H1 (cell line): Measurements from ENCODE around the gene KIR3DL2. TPM values are rescaled to one million over a fixed set of nuclear protein-coding genes. Genes with fewer than 3 reads are reported as not detected.

Source experiments
- CTCF ChIA-PET: fragments of 300-600 bp; sonication (Branson Sonifier 250); formaldehyde crosslinking; loops from one replicate; lab custom pipeline; 2021; ENCODE audit not compliant: partially characterized antibody; lab: Charles Lee
- POLR2A ChIA-PET: fragments of 300-600 bp; sonication (Branson Sonifier 250); formaldehyde crosslinking; loops from one replicate; lab custom pipeline; 2021; ENCODE audit warnings: inconsistent platforms; ENCODE audit not compliant: partially characterized antibody; lab: Charles Lee
- DNase-seq, 2 experiments: peaks; one replicate each; pipeline versions ENCODE4 v3.0.0 to v3.0.0-alpha.2; 2010 to 2022; ENCODE audit warnings: low spot score in 2 of 2, low read depth in 1 of 2, mixed read lengths in 1 of 2
- FAIRE-seq: peaks from 2 replicates; lab custom pipeline; 2011; peaks lifted over from hg19 to GRCh38; lab: Jason Lieb, UNC
- H2AFZ ChIP-seq: 2 replicates; pipeline ENCODE4 v1.8.1; 2012; ENCODE audit warnings: low read length, inconsistent platforms
- H2AK5ac ChIP-seq: 2 replicates; pipeline ENCODE4 v1.6.1; 2013; ENCODE audit warnings: low read depth, low read length
- H2BK120ac ChIP-seq: replicated peaks from 2 replicates; pipeline ENCODE3; 2013; ENCODE audit warnings: low read depth, low read length, inconsistent platforms
- H2BK12ac ChIP-seq: 2 replicates; pipeline ENCODE4 v1.6.1; 2013; ENCODE audit warnings: low read depth, low read length
- H2BK15ac ChIP-seq: 2 replicates; pipeline ENCODE4 v1.6.1; 2013; ENCODE audit warnings: low read length
- H2BK20ac ChIP-seq: 2 replicates; pipeline ENCODE4 v1.6.1; 2013; ENCODE audit warnings: low read length
- H2BK5ac ChIP-seq: 2 replicates; pipeline ENCODE4 v1.6.1; 2013; ENCODE audit warnings: low read depth, low read length
- H3K14ac ChIP-seq: 2 replicates; pipeline ENCODE4 v1.6.1; 2013; ENCODE audit warnings: inconsistent platforms; ENCODE audit not compliant: insufficient read length
- H3K18ac ChIP-seq: 2 replicates; pipeline ENCODE4 v1.6.1; 2013; ENCODE audit warnings: low read length; ENCODE audit errors: extremely low read depth
- H3K23ac ChIP-seq: 2 replicates; pipeline ENCODE4 v1.6.1; 2013; ENCODE audit warnings: inconsistent platforms; ENCODE audit not compliant: insufficient read length
- H3K23me2 ChIP-seq: 2 replicates; pipeline ENCODE4 v1.6.1; 2013; ENCODE audit warnings: low read depth, low read length
- H3K27ac ChIP-seq: 2 replicates; pipeline ENCODE4 v1.6.1; 2011; ENCODE audit warnings: low read depth, low read length, inconsistent platforms
- H3K27me3 ChIP-seq, 4 experiments: replicated peaks in 1 of 4; 1 replicate in 1 of 4; 2 replicates in 3 of 4; pipeline versions ENCODE4 v1.6.1 to v1.8.1; 2011 to 2013; ENCODE audit warnings: low read length in 3 of 4, mild to moderate bottlenecking in 3 of 4, inconsistent platforms in 2 of 4, mixed read lengths in 2 of 4, moderate library complexity in 1 of 4; ENCODE audit not compliant: control insufficient read depth in 3 of 4, insufficient read depth in 3 of 4; ENCODE audit errors: extremely low read depth in 1 of 4
- H3K36me3 ChIP-seq, 4 experiments: 2 replicates each; pipeline versions ENCODE4 v1.6.1 to v1.8.1; 2011 to 2013; ENCODE audit warnings: mild to moderate bottlenecking in 4 of 4, low read length in 3 of 4, moderate library complexity in 2 of 4, control low read depth in 1 of 4, inconsistent platforms in 1 of 4; ENCODE audit not compliant: insufficient read depth in 4 of 4, control insufficient read depth in 2 of 4
- H3K4ac ChIP-seq: replicated peaks from 2 replicates; pipeline ENCODE3; 2013; ENCODE audit warnings: low read length, low read depth, mixed read lengths, inconsistent platforms; ENCODE audit not compliant: insufficient read length
- H3K4me1 ChIP-seq, 4 experiments: replicated peaks in 1 of 4; 1 replicate in 1 of 4; 2 replicates in 3 of 4; pipeline versions ENCODE4 v1.6.1 to v1.8.1; 2011 to 2013; ENCODE audit warnings: low read length in 3 of 4, inconsistent platforms in 2 of 4, mixed read lengths in 1 of 4; ENCODE audit not compliant: insufficient read depth in 4 of 4, control insufficient read depth in 3 of 4
- H3K4me2 ChIP-seq, 2 experiments: 2 replicates each; pipeline versions ENCODE4 v1.6.1 to v1.8.1; 2011 to 2013; ENCODE audit warnings: low read depth in 2 of 2, low read length in 2 of 2, control low read depth in 1 of 2, inconsistent platforms in 1 of 2, mild to moderate bottlenecking in 1 of 2; ENCODE audit not compliant: insufficient read depth in 1 of 2
- H3K4me3 ChIP-seq, 4 experiments: fragments of 200-600, 300-600 bp in 1 of 4; sonication (generic), shearing (Covaris generic), sonication (Bioruptor Twin) in 1 of 4; 2 replicates each; pipeline versions ENCODE4 v1.5.1 to v1.8.1; 2011 to 2016; ENCODE audit warnings: low read length in 4 of 4, low read depth in 3 of 4, control low read depth in 2 of 4, inconsistent platforms in 2 of 4, mild to moderate bottlenecking in 2 of 4, mixed read lengths in 1 of 4, moderate library complexity in 1 of 4; ENCODE audit not compliant: insufficient read depth in 2 of 4; ENCODE audit errors: extremely low read depth in 1 of 4
- H3K56ac ChIP-seq: replicated peaks from 2 replicates; pipeline ENCODE3; 2013; ENCODE audit warnings: low read depth, mild to moderate bottlenecking, mixed read lengths, low read length, inconsistent platforms; ENCODE audit not compliant: insufficient read length
- H3K79me1 ChIP-seq: 2 replicates; pipeline ENCODE4 v1.6.1; 2013; ENCODE audit warnings: low read depth, low read length, control low read depth
- H3K79me2 ChIP-seq, 2 experiments: 2 replicates each; pipeline versions ENCODE4 v1.6.1 to v1.8.1; 2012 to 2013; ENCODE audit warnings: low read length in 2 of 2, mild to moderate bottlenecking in 2 of 2, inconsistent platforms in 1 of 2; ENCODE audit not compliant: insufficient read depth in 2 of 2, control insufficient read depth in 1 of 2
- H3K9ac ChIP-seq, 4 experiments: replicated peaks in 1 of 4; 1 replicate in 1 of 4; 2 replicates in 3 of 4; pipeline versions ENCODE4 v1.6.1 to v1.8.1; 2011 to 2013; ENCODE audit warnings: low read depth in 3 of 4, low read length in 3 of 4, control low read depth in 2 of 4, mild to moderate bottlenecking in 2 of 4, moderate library complexity in 2 of 4, inconsistent platforms in 1 of 4; ENCODE audit errors: extremely low read depth in 1 of 4
- H3K9me3 ChIP-seq, 2 experiments: 2 replicates each; pipeline versions ENCODE4 v1.6.1 to v1.8.1; 2012 to 2013; ENCODE audit warnings: mild to moderate bottlenecking in 2 of 2, moderate library complexity in 2 of 2, control low read depth in 1 of 2, inconsistent platforms in 1 of 2, low read depth in 1 of 2, low read length in 1 of 2, mixed read lengths in 1 of 2; ENCODE audit not compliant: insufficient read depth in 2 of 2
- H4K20me1 ChIP-seq, 2 experiments: replicated peaks in 1 of 2; 2 replicates each; pipeline versions ENCODE3 to v1.8.1; 2011 to 2013; ENCODE audit warnings: inconsistent platforms in 2 of 2, low read length in 2 of 2, mild to moderate bottlenecking in 1 of 2; ENCODE audit not compliant: insufficient read depth in 2 of 2, control insufficient read depth in 1 of 2
- H4K5ac ChIP-seq: 2 replicates; pipeline ENCODE4 v1.6.1; 2013; ENCODE audit warnings: low read length, low read depth, mixed read lengths, inconsistent platforms; ENCODE audit not compliant: insufficient read length
- H4K8ac ChIP-seq: 2 replicates; pipeline ENCODE4 v1.8.0; 2013; ENCODE audit warnings: mild to moderate bottlenecking, moderate library complexity, low read length, inconsistent platforms; ENCODE audit not compliant: insufficient read depth; ENCODE audit errors: extremely low read depth
- H4K91ac ChIP-seq: replicated peaks from 2 replicates; pipeline ENCODE3; 2013; ENCODE audit warnings: low read length, mixed read lengths, inconsistent platforms; ENCODE audit not compliant: insufficient read length
- EP300 ChIP-seq, 2 experiments: IDR thresholded peaks; 1 replicate in 1 of 2; 2 replicates in 1 of 2; pipeline ENCODE4 v1.6.1; 2011 to 2012; ENCODE audit warnings: low read depth in 2 of 2, low read length in 2 of 2, mild to moderate bottlenecking in 2 of 2, borderline replicate concordance in 1 of 2, inconsistent platforms in 1 of 2, moderate library complexity in 1 of 2
- SP1 ChIP-seq: IDR thresholded peaks from 2 replicates; pipeline ENCODE4 v1.6.1; 2011; ENCODE audit warnings: low read depth, low read length
- TEAD4 ChIP-seq: IDR thresholded peaks from 2 replicates; pipeline ENCODE4 v1.6.1; 2012; ENCODE audit warnings: low read depth, low read length, inconsistent platforms, mixed read lengths
- WGBS, 2 experiments: shearing (Covaris generic) in 1 of 2; methylation state at CpG; one replicate each; pipeline versions ENCODE4 v1.1.6 to v1.1.7; 2013 to 2015; ENCODE audit warnings: low lambda C conversion rate in 2 of 2, mixed read lengths in 2 of 2, inconsistent platforms in 1 of 2, low coverage in 1 of 2, missing lambda C conversion rate in 1 of 2; ENCODE audit not compliant: insufficient replicate concordance in 2 of 2, insufficient coverage in 1 of 2, insufficient read length in 1 of 2; ENCODE audit errors: extremely low coverage in 1 of 2, missing lambda C conversion rate in 1 of 2; 5-methylcytosine and 5-hydroxymethylcytosine counted together
- polyA plus RNA-seq, 7 experiments: library from polyadenylated mRNA; depleted of rRNA in 3 of 7; stranded (reverse) in 5 of 7; unstranded in 2 of 7; fragments of >200 nt in 5 of 7; fragments of 200-250 nt in 2 of 7; gene quantifications; 1 replicate in 5 of 7; 2 replicates in 1 of 7; 4 replicates in 1 of 7; pipeline versions ENCODE4 v1.2.1 to v1.2.3, GENCODE V29; 2011 to 2013; ENCODE audit warnings: missing spikeins in 2 of 7, mixed read lengths in 2 of 7
- total RNA-seq: library from RNA; stranded (reverse); fragmentation: NEBNext Ultra II Directional; extraction: Animal tissue kit (Norgen Biotek cat#: 25700); gene quantifications from 2 replicates; pipeline ENCODE4 v1.2.1, GENCODE V29; 2021

KIR3DL2 gene
- total and polyA plus RNA-seq, 2 of the 8 experiments (the other 6 are each of a cell fraction or from before 2014, with no cell fraction given) = not detected

GRCh38 chr19:54875506-54875905 is 25.3 kb downstream of the KIR3DL2 start:
- Histone ChIP-seq H3K23ac (no peak overlapping the region), H4K91ac (no peak overlapping the region), H3K4me3 (no peak overlapping the region), H3K23me2 (no peaks in the 10 kb centered on the region), H2BK12ac (no peak overlapping the region), H2BK120ac (no peak overlapping the region), H3K79me1 (no peaks in the 10 kb centered on the region), H2AFZ (no peak overlapping the region), H3K9me3 (peaks cover 0 to 3% of the 10 kb centered on the region in 2 experiments; a peak in 2 of 4 replicates), H3K18ac (no peak overlapping the region), H2AK5ac (no peak overlapping the region), H3K4ac (no peak overlapping the region), H4K20me1 (no peaks in the 10 kb centered on the region), H3K14ac (no peak overlapping the region), H3K79me2 (no peaks in the 10 kb centered on the region), H3K27ac (no peak overlapping the region), H2BK15ac (no peak overlapping the region), H3K4me2 (no peak overlapping the region), H3K4me1 (no peaks in the 10 kb centered on the region), H2BK5ac (no peak overlapping the region), H4K5ac (no peak overlapping the region), H2BK20ac (no peak overlapping the region), H3K27me3 (no peaks in the 10 kb centered on the region), H3K56ac (no peak overlapping the region), H4K8ac (no peak overlapping the region), H3K9ac (no peak overlapping the region), H3K36me3 (no peaks in the 10 kb centered on the region)
- FAIRE-seq = no peak
- ChIA-PET POLR2A (interaction anchor here (0.6 kb wide), 1 partner anchor 172 kb away, joined by 3 read pairs; no protein-coding TSS in a partner anchor), CTCF (interaction anchor here (0.6 kb wide), 2 partner anchors 79 to 397 kb away, joined by 4 read pairs; no protein-coding TSS in a partner anchor)
- no peak for DNase-seq
- WGBS, 2 experiments = 74% methylated on average over 2 of the region's 2 CpGs; no CpG with 5 or more reads in 1 of the 2 experiments
- TF ChIP-seq TEAD4 (no peak), EP300 (IDR thresholded peaks at IDR 0.05; ENCODE audit: borderline replicate concordance in 1 of 2, low read depth in 2 of 2, low read length in 2 of 2) (no peak), SP1 (no peak)
